Measurements from ENCODE around the gene SLC24A3. TPM values are rescaled to one million over a fixed set of nuclear protein-coding genes. Genes with fewer than 3 reads are reported as not detected.

Gene SLC24A3
- 12.0 TPM for total RNA-seq (ENCODE audit: insufficient read depth, low replicate concordance)

DNA sequence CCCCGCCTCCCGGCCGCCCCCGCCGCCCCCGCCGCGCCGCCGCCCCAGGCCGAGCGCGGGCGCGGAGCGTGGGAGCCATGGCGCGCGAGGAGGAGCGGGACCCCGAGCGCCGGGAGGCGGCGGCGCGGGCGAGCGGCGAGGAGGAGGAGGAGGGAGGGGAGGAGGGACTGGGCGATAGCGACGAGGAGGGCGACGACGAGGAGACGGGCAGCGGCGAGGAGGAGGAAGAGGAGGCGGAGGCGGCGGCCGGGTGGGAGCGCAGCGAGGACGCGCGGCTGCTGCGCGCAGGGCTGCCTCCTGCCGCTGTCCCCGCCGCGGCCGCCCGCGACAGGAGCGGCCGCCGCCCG is at the start of gene SLC24A3:
Gene SLC24A3 (plus strand): TSS at position 174 of the 347 bp plus-strand sequence.
- peak; percentile 35 for DNase-seq (ENCODE audit: low spot score)

DNA sequence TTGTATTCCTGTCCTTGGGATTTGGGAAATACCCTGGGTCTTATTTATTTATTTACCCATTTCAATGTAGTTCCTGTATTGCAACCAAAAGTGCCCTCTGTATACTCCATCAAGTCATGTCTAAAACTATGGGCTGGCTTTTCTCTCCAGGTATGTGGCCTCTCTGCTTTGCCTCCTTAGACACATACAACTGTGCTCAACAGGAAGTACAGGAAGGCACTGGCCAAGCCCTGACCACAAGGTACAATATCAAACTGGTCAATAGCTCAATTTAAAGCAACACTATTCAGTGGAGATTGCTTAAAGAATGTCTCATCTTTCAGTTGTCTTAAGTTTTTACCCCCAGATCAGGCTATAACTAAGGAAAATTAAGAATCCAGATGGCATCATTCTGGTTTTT is 42.3 kb upstream of the SLC24A3 start:
- DNase-seq (ENCODE audit: low spot score): no peak

DNA sequence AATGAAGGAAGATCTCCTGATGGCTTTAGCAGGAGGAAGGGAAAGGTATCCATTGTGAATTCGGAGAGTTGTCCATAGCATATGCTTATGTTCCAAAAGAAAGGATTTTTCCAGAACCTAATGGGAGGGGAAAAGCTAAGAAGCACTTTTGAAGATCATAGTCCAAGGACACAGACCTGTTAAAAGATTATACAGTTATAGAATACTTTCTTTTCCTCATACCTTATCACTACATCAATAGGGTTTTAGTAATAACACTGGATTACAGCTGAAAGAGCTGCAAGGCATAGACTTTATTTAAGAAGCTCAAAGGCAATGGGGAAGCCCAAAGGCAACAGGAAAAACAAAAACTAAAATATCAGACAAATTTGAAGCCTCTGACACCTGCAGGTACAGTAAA is 39.8 kb upstream of the SLC24A3 start:
- DNase-seq (ENCODE audit: low spot score): no peak

DNA sequence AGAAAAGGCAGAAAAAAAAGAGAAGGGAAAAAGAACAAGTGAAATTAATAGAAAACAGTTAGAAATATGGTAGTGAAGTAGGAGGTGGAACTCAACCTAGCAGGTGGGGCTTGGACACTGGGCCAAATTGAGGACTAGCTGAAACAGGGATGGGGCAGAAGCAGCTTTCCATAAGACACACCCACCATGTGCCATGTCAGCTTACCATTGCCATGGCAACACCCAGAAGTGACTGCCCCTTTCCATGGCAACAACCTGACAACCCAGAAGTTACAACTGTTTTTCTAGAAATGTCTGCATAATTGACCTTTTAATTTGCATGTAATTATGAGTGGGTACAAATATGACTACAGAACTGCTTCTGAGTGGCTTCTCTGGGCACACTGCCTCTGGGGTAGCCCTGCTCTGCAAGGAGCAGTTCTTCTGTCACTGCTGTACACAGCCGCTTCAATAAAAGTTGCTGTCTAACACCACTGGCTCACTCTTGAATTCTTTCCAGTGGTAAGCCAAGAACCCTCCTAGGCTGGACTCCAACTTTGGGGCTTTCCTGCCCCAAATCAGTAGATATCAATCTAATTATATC is 35.9 kb upstream of the SLC24A3 start:
- DNase-seq (ENCODE audit: low spot score): no peak

DNA sequence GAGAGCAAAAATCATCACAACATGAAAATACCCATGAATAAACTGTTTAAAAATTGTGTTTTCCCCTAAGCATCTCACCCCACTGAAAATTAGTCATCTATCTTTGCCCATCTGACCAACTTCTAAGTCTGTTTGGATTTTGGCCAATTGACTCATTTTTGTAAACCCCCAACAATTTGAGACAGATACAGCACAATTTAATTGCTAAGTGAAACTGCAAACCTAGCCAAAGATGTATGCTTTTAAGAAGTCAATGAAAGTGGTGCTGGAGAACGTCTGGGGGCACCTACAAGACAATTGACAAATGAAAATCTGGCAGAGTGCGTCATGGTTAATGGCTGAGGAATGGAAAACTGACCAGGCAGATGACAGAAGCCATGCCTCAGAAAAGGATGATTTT is 30.9 kb upstream of the SLC24A3 start:
- peak; percentile 2 for DNase-seq (ENCODE audit: low spot score)

DNA sequence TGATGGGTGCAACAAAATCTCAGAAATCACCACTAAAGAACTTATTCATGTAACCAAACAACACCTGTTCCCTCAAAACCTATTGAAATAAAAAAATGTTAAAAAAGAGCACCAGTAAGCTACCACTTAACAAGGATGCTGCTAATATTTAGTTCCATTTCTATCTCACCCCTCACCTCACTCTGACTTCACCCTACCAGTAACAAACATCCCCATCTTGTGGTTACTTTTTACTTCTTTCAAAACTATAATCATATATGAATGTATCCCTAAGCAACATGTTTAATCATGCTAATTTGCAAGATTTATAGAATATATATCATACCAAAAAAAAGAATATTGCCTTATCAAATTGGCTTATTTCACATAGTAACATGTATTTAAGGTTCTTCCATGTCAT is 27.4 kb upstream of the SLC24A3 start:
- no peak for DNase-seq (ENCODE audit: low spot score)

DNA sequence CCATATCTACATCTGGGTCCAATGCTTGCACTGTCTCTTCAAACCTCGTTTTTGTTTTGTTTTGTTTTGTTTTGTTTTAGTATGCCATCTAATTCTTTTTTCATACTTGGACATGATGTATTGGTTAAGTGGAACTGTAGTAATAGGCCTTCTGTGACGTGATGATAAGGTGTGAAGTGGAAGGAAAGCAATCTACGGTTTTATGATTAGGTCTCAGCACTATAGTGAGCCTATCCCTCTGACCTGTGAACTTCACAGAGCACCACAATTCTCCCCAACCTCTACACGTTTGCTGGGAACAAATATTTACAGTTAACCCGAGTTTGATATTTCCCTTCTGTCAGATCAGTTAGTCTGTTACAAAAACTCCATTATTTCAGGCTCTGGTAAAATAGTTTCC is 19.1 kb upstream of the SLC24A3 start:
- no peak for DNase-seq (ENCODE audit: low spot score)

DNA sequence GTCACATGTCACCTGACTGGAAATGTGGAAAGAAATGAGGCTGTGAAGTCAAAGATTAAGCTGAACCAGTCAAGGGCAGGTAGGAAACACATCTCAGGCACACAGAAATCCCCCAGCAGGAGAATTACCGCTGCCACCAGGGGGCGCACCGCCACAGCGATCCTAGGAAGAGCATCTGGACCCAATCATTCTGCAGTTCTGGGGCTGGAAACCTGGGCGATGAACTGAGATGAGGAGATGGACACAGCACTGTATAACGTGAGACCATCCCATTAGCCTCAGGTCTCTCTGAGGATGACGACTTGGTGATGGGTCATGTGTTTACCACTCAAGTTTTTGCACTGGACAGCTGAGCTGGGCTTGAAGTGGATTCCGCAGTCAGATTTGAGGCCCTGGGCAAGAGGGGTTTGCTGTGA is 6.5 kb upstream of the SLC24A3 start:
- DNase-seq (ENCODE audit: low spot score): peak; percentile 33

DNA sequence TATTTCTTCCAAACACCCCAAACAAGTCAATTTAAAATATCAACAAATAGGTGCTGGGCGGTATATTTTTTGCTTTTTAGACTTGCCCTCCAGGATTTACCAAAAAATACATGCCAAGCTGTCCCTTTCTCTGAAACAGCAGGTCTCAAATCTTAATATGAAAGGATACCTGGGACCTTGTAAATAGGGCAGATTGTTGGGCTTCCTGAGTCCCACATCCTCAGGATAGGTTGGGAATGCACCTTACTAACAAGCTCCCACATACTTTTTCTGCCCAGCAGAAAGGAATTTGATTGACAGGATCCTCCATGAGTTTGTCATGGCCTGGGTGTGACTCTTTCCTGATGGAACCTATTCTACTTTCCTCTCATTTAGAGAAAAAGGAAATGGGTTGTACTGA is 4.9 kb upstream of the SLC24A3 start:
- DNase-seq (ENCODE audit: low spot score): no peak

DNA sequence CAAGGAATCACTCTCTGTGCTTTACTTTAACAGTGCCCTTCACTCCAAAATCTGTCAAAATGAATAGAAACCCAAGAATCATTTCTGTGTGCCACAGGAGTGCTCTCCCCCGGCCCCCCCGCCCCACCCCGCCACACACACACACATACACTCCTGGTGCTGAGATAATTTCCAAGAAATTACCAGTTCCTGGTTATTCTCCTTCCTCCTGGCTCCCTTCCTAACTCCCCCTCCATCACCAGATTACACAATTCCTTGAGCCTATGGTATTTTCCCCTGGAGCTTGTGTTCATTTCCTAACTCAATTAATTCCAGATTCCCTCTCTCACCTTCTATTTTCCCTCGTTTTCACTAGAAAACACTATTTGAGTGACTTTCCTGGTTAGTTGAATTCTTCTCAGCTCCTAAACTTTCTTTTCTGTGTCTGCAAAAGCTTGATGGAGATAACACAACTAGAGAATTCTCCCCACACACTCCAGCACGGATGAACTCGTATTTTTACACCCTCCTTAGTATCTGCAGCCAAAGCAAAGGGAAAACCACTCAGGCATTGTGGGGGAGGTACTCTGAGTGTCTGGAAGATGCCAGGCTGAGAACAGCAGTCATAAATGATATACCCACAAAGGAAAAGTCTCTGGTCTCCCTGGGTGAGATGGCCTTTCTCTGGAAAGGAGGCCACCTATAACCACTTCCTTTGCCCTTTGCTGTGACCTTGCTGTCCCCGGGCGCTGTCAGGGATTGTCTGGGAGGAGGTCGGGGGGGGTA is 1.9 kb upstream of the SLC24A3 start:
- DNase-seq (ENCODE audit: low spot score): peak; percentile 42

DNA sequence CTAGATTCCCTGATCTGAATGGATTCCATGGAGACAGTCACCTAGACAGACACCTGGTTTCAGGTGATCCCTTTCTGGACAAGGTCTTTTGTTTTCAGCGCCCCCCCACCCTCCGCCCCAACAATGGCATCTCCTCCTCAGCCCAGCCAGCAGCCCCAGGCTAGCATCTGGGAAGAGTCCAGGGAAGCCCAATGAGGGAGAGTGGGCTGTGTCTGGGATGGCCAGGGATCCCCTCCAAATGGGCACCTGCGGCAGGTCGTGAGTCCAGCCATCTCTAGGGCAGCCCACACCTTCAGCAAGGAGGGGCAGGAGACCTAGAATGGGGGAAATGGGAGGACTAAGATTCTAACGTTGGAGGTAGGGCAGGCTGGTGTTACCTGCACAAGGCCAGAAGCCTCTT is 1.2 kb upstream of the SLC24A3 start:
- no peak for DNase-seq (ENCODE audit: low spot score)

DNA sequence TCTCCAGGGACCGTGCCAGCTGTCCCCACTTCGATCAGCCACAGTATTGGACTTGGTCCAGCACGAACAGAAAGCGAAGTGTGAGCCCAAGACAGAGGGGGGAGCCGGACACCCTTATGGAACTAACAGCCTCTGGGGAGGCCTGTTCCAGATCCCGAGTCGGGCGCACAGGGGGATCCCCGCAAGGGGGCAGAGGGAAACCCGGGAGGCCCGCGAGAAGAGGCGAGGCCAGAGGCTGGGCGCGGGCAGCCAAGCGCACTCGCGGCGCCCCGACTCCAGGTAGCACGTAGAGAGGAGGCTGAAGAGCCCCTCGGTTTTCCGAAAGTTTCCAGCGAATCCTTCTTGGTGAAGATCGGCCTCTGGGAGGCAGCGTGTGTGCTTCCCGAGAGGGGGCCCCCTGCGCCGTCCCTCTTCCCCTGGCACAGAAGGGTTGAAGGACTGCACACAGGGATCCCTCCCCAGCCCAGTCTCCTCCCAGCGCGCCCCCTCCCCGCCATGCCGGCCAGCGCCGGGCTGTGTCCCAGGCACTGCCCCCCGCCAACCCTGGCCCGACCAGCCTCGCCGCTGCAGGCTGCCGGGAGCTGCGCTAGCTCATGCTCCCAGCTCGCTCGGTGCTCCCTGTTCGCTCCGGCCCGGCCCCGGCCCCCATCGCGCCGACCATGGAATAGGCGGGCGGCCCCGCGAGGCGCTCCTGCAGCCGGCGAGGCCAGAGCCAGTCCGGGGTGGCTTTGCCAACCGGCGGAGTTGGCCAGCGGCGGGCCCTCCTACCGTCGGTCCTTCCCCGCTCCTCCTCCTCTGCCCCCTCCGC is 577 bp upstream of the SLC24A3 start:
- peak; percentile 57 for DNase-seq (ENCODE audit: low spot score)

DNA sequence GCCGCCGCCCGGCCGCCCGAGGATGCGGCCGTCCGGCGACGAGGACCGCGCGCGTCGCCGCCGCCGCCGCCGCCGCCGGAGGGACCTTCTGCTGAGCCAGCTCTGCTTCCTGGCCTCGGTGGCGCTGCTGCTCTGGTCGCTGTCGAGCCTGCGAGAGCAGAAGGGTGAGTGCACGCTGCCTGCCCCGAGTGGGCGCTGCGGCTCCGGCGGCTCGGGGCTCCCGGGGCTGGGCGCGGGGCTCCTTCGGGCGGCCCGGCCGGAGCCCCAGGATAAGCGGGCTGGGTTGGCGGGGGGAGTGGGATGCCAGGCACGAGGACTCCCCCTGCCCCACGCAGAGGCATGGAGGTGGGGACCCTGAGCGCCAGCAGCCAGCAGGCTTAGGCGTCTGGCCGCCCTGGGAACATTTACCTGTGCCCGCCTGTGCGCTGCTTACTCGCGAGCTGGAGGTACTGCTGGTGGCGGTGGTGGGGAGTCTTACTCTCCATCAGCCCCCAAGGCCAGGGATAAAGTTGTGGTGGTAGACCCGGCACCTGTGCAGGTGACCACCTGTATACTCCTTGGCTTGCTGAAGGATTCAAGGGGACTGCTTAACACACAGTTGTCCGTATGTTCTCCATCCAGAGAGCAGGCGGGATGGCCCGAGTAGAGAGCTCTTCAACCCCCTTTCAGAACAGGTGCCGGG is 520 bp downstream of the SLC24A3 start:
- DNase-seq (ENCODE audit: low spot score): peak; percentile 75

DNA sequence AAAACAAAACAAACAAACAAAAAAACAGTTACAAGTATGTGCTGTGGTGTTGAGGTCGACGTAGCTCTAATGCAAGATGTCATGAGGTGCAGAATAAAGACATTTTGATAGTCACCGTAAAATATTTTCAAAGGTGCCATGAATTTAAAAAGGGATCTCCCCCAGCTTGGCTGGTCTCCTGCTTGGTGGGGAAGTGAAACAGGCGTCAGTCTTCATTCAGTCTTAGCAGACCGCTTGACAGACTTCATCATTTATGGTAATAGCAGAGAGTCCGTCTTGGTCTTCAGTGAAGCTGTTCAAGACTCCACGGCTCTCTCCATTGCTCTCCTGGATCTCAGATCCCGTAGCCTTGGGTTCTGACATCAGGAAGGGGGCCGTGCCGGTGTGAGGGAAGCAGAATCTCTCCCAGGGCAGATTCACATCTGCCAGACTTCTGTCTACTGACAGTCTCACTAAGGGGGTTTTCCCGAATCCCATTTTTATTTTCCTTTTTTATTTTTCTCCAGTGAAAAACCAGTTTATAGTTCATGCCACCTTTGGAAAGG is 1.6 kb downstream of the SLC24A3 start:
- DNase-seq (ENCODE audit: low spot score): no peak

DNA sequence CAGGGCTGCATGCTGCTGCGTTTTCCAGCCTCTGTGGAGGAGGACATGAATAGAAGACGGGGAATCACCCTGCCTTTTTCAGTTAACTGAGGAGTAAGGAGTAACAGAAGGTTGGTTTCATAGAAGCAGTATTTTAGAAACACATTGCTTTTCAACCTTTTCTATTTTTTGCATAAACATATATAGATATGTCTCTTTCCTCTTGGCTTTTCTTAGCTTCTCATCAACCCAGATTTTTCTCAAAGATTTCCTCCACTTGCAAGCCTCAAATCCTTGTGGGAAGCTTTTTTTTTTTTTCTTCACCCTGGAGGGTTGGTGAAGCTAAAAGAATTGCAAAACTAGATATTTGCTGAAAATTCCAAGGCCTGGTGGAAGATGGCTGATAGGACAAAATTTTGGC is 6.0 kb downstream of the SLC24A3 start:
- DNase-seq (ENCODE audit: low spot score): no peak

DNA sequence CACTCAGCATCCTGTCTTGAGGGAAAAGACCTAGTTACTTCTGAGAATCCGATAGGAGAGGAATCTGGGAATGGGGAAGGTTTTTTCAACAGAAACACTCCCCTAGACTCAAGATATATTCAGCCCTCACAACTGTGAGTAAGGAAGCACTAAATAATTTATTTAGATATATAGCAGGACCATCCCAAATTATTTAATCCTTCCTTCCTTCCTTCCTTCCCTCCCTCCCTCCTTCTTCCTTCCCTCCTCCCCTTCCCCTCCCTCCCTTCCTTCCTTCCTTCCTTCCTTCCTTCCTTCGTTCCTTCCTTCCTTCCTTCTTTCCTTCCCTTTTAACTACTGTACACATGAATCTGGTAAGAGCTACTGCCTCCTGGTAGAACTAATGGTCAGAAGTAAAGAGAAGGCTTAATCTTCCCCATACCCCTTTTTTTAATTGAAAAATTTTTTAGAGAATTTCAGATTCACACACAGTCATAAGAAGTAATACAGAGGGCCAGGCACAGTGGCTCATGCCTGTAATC is 10.1 kb downstream of the SLC24A3 start:
- DNase-seq (ENCODE audit: low spot score): no peak

DNA sequence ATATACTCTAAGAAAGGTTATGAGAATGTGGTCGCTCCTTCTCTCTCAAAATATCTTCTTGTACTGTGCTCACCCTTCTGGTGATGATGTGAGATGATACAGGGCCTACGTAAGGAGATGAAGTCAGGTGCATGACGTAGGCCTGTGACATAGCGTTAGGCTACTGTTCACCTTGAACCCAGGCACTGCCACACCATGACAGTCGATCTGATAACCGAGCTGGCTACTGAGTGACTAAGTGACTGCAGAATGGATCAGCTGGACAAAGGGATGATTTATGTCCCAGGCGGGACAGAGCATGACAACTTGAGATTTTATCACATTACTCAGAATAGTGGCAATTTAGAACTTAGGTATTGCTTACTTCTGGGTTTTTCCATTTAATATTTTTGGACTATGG is 11.2 kb downstream of the SLC24A3 start:
- no peak for DNase-seq (ENCODE audit: low spot score)

DNA sequence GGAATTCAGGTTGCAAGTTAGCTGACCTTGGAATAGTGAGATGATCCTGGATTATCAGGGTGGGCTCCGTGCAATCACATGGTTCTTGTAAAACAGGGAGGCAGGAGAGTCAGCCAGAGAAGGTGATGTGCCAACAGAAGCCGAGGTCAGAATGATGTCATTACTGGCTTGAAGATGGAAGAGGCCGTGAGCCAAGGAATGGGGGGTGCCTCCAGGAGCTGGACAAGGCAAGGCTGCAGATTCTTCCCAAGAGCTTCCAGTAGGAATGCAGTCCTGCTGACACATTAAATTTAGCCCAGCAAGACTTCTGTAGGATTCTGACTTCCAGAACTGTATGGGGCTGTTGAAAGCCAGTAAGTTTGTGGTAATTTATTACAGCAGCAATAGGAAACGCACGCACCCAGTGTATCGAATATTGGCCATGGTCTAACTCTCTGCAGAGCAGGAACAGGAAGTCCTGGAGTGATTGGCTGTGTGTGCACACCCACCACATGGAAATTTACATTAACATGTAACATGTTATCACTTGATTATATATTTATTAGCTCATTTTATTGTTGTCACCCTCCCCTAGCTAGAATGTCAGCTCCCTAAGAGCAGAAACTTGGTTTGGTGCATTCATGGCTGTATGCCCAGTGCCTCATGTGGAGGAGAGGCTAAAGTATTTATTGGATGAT is 19.1 kb downstream of the SLC24A3 start:
- no peak for DNase-seq (ENCODE audit: low spot score)

DNA sequence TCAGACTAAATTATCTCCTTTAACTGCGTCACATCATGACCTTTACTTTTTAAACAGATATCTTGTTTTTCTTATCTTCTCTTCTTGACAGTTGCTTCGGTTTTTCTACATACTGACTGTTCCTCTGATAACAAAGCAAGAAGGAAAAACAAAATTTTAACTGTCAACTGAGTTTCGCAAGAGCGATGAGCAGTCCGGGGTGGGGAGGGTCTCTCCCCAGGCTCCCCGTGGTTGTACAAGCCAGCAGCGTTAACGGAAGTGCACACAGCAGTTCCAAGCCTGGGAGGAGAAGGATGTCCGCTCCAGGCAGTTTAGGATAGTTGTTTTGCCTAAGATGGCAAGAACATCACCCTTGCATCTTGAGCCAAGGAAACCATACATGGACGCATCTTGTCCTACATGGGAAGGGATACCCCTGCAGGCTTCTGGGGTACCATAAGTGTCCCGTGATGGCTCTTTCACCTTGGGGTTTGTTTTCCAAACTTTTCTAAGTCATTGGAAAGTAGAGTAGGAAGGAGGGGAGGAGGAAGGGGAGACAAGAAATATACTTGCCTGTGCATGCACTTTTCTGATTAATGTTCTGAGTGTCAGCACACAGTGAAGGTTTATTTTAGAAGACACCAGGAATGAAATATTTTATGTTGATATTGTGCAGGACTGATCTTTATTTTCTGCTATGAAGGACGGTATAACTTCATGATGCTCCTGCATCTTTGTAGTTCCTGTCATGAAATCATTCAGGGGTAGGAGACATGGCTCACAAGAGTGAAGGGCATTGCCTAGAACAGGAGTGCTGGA is 20.8 kb downstream of the SLC24A3 start:
- DNase-seq (ENCODE audit: low spot score): peak; percentile 70

DNA sequence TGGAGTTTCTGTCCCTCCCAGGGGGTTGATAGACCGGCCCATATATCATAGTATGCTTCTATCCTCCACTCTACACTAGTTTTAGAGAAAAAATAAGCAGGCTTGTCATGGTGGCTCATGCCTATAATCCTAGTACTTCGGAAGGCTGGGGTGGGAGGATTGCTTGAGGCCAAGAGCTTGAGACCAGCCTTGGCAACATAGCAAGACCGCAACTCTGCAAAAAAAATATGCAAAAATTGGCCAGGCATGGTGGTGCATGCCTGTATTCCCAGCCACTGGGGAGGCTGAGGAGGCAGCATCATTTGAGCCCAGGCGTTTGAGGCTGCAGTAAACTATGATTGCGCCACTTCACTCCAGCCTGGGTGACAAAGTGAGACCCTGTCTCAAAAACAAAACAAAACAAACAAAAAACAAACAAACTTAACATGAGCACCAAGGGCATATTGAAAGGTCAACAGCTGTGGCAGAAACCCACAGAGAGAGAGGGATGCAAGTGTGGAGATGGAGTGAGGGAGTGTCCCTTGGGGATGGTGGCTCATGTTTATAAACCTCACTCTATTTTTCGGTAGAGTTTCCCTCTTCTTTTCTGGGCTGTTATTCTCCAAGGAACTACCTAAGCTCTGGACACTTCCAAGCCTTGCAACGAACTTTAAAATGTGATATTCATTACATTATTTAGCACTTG is 24.1 kb downstream of the SLC24A3 start:
- no peak for DNase-seq (ENCODE audit: low spot score)

Data from umbilical cord (tissue), 2 donors.